SK-N-MC (cell line): ENCODE data around the gene PCDH17.

Source experiments
- EZH2 ChIP-seq: fragments of 200-600 bp; sonication (generic); IDR thresholded peaks from one replicate; pipeline ENCODE4 v1.6.1; 2017; ENCODE audit warnings: antibody characterized with exemption
- FOXP2 ChIP-seq: optimal IDR thresholded peaks from 2 replicates; pipeline ENCODE3; 2011; ENCODE audit warnings: mild to moderate bottlenecking, moderate library complexity; ENCODE audit not compliant: insufficient read depth; ENCODE audit errors: extremely low read length, control extremely low read depth
- POLR2AphosphoS5 ChIP-seq: IDR thresholded peaks from 2 replicates; pipeline ENCODE4 v1.6.1; 2012; ENCODE audit warnings: mild to moderate bottlenecking, low read depth, low read length, borderline replicate concordance

GRCh38 chr13:57673197-57673596 lies 41.7 kb downstream of the PCDH17 start:
- TF ChIP-seq EZH2 = no peak
- no peak for TF ChIP-seq POLR2AphosphoS5
- no peak for TF ChIP-seq FOXP2
